ENCODE data around the gene EGFLAM.

Gene EGFLAM

DNA sequence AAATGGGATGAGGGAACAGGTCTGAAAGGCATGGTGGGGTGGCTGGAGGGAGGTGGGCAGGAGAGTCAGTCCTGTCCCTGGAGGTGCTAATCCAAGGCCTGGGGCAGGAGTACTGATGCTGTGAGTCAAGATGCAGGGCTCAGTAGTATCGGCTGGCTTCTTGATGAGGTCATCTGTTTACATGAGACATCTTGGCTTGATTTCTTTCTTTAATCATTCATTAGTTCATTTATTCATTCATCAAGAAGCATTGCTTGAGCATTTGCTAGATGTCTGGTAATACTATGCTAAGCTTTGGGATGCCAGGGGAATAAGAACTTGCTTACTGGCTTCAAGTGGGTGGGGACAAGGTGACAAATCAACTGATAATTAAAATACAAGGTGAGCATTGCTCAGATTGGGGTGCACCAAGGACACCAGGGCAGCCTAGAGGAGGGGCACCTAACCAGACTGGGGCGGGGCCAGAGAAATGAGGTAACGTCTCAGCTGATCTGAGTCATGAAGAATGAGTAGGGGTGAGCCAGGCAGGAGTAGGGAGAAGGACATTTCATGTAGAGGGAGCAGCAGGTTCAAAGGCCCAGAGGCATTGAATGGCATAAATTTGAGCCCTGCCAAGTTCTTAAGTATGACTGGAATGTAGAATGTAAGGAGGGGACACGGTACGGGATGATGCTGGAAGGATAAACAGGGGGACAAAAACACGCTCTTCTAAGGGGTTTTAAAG lies 88.8 kb downstream of the EGFLAM start:
- TF ChIP-seq CTCF (conservative IDR thresholded peaks at IDR 0.05; ENCODE audit: low read depth, low read length): no peak
- DNase-seq (ENCODE audit: low read depth): no peak
- no peak overlapping the region for H3K4me3 ChIP-seq (ENCODE audit: low read length)

GRCh38 chr5:38347896-38348295 lies 89.5 kb downstream of the EGFLAM start:
- H3K4me3 ChIP-seq (ENCODE audit: low read length): no peak overlapping the region
- TF ChIP-seq CTCF (conservative IDR thresholded peaks at IDR 0.05; ENCODE audit: low read depth, low read length): no peak
- DNase-seq (ENCODE audit: low read depth): no peak

DNA sequence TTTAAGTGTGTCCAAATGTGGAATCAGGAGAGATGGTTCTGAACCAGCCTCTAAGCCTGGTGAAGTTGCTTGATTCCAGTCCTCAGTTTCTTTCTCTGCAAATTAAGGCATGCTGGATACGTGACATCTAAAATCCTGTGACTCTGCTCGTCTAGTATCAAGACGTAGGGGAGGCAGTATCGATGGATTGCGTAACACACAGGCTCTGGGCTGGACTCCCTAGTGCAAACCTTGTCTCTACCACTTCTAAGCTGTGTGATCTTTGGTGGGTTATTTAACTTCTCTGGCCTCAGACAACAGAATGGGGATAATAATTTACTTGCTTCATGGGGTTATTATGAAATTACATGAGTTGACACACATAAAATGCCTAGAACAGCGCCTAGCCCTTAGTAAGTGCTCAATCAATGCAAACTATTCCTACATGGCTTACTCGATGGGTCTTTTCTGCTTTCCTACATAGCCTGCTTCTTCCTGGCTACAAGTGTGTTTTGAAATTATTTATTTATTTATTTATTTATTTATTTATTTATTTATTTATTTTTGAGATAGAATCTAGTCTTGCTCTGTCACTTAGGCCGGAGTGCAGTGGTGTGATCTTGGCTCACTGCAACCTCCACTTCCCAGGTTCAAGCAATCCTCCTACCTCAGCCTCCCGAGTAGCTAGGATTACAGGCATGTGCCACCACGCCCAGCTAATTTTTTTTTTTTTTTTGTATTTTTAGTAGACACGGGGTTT lies 102.1 kb downstream of the EGFLAM start:
- no peak for TF ChIP-seq CTCF (conservative IDR thresholded peaks at IDR 0.05; ENCODE audit: low read depth, low read length)
- H3K4me3 ChIP-seq (ENCODE audit: low read length): no peak overlapping the region
- DNase-seq (ENCODE audit: low read depth): no peak

- no peak for DNase-seq (ENCODE audit: low read depth)
- H3K4me3 ChIP-seq (ENCODE audit: low read length): no peak overlapping the region
- TF ChIP-seq CTCF (conservative IDR thresholded peaks at IDR 0.05; ENCODE audit: low read depth, low read length): no peak
Measured at GRCh38 chr5:38362713-38363112, 104.4 kb downstream of the EGFLAM start.

DNA sequence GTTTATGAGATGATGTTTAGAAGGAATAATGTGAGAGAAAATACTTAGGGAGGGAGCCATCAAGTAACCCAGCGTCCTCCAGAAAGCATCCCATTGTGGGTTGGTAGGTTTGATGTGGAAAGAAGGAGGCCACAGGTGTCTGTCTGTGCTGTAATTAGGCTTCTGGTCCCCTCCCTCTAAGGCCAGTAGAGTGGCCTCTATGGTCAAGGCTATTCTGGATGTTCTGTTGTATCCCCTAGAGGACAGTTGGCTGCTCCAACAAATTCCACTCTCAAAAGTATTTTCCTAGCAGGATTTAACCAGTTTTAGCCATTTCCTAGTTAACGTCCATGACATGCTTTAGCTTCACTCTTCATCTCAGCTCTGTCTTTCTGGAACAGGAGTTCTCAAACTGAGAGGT lies 106.5 kb downstream of the EGFLAM start:
- TF ChIP-seq CTCF (conservative IDR thresholded peaks at IDR 0.05; ENCODE audit: low read depth, low read length): no peak
- DNase-seq (ENCODE audit: low read depth): no peak
- H3K4me3 ChIP-seq (ENCODE audit: low read length): no peak overlapping the region

DNA sequence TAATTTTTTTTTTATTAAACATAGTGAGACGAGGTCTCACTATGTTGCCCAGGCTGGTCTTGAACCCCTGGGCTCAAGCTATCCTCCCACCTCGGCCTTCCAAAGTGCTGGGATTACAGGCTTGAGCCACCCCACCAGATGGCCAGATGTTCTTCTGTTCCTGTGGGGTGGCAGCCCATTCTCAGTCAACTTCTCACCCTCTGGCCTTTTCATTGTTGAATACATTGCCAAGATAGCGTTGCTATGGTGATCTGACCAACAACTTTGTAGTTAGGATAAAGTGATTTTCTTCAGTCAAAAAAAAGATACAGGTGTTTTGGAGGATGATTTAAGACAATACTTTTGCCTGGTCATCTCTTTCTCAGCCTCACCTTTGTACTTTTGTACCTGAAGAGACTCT lies 109.1 kb downstream of the EGFLAM start:
- TF ChIP-seq CTCF (conservative IDR thresholded peaks at IDR 0.05; ENCODE audit: low read depth, low read length): no peak
- DNase-seq (ENCODE audit: low read depth): no peak

GRCh38 chr5:38367966-38368365 lies 109.6 kb downstream of the EGFLAM start:
- no peak for TF ChIP-seq CTCF (conservative IDR thresholded peaks at IDR 0.05; ENCODE audit: low read depth, low read length)
- no peak for DNase-seq (ENCODE audit: low read depth)
- H3K4me3 ChIP-seq (ENCODE audit: low read length): no peak overlapping the region

More for the DNA sequence above, 109.1 kb downstream of the EGFLAM start:
- H3K4me3 ChIP-seq (ENCODE audit: low read length): no peak overlapping the region

Measured in retinal pigment epithelial cell (primary cell).